Measurements from ENCODE around the gene SERBP1.

DNA sequence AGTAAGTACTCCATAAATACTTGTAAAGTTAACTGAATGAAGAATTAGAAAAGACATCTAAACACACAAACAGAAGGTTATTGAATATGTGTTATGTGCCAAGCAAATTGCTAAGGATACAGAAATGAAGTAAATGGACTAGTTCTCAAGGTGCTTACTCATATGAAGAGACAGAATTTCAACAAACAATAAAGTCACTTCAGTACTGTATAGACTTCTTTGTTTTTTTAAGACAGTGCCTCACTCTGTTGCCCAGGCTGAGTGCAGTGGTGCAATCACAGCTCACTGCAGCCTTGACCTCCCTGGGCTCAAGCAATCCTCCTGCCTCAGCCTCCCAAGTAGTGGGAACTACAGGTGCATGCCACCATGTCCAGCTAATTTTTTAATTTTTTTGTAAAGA, 57.3 kb downstream of the SERBP1 start:
- TF ChIP-seq EP300 (IDR thresholded peaks at IDR 0.05) (no peak), POLR2A (IDR thresholded peaks at IDR 0.05; ENCODE audit: low read depth) (no peak), POLR2AphosphoS5 (IDR thresholded peaks at IDR 0.05) (no peak)
- TF ChIP-seq, protein P1, sequence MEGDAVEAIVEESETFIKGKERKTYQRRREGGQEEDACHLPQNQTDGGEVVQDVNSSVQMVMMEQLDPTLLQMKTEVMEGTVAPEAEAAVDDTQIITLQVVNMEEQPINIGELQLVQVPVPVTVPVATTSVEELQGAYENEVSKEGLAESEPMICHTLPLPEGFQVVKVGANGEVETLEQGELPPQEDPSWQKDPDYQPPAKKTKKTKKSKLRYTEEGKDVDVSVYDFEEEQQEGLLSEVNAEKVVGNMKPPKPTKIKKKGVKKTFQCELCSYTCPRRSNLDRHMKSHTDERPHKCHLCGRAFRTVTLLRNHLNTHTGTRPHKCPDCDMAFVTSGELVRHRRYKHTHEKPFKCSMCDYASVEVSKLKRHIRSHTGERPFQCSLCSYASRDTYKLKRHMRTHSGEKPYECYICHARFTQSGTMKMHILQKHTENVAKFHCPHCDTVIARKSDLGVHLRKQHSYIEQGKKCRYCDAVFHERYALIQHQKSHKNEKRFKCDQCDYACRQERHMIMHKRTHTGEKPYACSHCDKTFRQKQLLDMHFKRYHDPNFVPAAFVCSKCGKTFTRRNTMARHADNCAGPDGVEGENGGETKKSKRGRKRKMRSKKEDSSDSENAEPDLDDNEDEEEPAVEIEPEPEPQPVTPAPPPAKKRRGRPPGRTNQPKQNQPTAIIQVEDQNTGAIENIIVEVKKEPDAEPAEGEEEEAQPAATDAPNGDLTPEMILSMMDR (IDR thresholded peaks at IDR 0.05), result no peak
